Panc1 (cell line): ENCODE measurements around the gene UBAP2. TPM values are rescaled to one million over a fixed set of nuclear protein-coding genes. Genes with fewer than 3 reads are reported as not detected.
"Not testable (repeated sequence)": the region's sequence is repeated elsewhere in the genome, so short reads cannot be mapped to it uniquely, and the experiment has no call there.

Experiments used
- ATAC-seq: fragments of 200-7000 bp; cut with Tn5 transposase; 2 replicates; pipeline ENCODE4 v1.9.1; 2020; ENCODE audit warnings: mild to moderate bottlenecking, moderate library complexity
- BruUV-seq: library from RNA; stranded (reverse); fragments of 400-500 nt; replicated peaks from 2 replicates; lab custom pipeline; 2021; lab: Mats Ljungman, UMichigan
- CTCF ChIA-PET: fragments of 300-600 bp; sonication (Branson Sonifier 250); formaldehyde crosslinking; loops from one replicate; lab custom pipeline; 2022; ENCODE audit warnings: antibody characterized with exemption; lab: Charles Lee
- POLR2A ChIA-PET: fragments of 300-600 bp; sonication (Branson Sonifier 250); formaldehyde crosslinking; loops from one replicate; lab custom pipeline; 2022; ENCODE audit warnings: antibody characterized with exemption; lab: Charles Lee
- DNase-seq: peaks from one replicate; pipeline ENCODE4 v3.0.0-alpha.2; 2010; ENCODE audit warnings: low read depth, low spot score
- H3K27ac ChIP-seq: 2 replicates; pipeline ENCODE4 v1.5.1; 2011; ENCODE audit warnings: mild to moderate bottlenecking, low read length, inconsistent platforms
- H3K27me3 ChIP-seq: fragments of 200-500 bp; sonication (Bioruptor generic); 2 replicates; pipeline ENCODE4 v1.6.0; 2014; ENCODE audit warnings: low read length, inconsistent platforms; ENCODE audit not compliant: control insufficient read depth, insufficient read depth
- H3K36me3 ChIP-seq: fragments of 200-500 bp; sonication (Bioruptor generic); 2 replicates; pipeline ENCODE4 v1.5.1; 2014; ENCODE audit warnings: inconsistent platforms, mild to moderate bottlenecking, low read length, moderate library complexity; ENCODE audit not compliant: control insufficient read depth, insufficient read depth
- H3K4me1 ChIP-seq: 2 replicates; pipeline ENCODE4 v1.5.1; 2011; ENCODE audit warnings: inconsistent platforms, mild to moderate bottlenecking, low read length, moderate library complexity; ENCODE audit not compliant: control insufficient read depth, insufficient read depth
- H3K4me3 ChIP-seq, 2 experiments: 2 replicates each; pipeline ENCODE4 v1.5.1; 2011 to 2012; ENCODE audit warnings: low read depth in 2 of 2, low read length in 2 of 2, mild to moderate bottlenecking in 2 of 2, inconsistent platforms in 1 of 2, moderate library complexity in 1 of 2
- H3K9me3 ChIP-seq: fragments of 200-500 bp; sonication (Bioruptor generic); 2 replicates; pipeline ENCODE4 v1.5.1; 2014; ENCODE audit warnings: low read depth, mild to moderate bottlenecking, inconsistent platforms, low read length, moderate library complexity; ENCODE audit not compliant: control insufficient read depth, insufficient read depth
- POLR2AphosphoS5 ChIP-seq: IDR thresholded peaks from 2 replicates; pipeline ENCODE4 v1.6.1; 2012; ENCODE audit warnings: mild to moderate bottlenecking, low read depth, low read length, moderate library complexity
- SIN3A ChIP-seq: IDR thresholded peaks from 2 replicates; pipeline ENCODE4 v1.6.1; 2012; ENCODE audit warnings: low read depth, mild to moderate bottlenecking, low read length, moderate library complexity, borderline replicate concordance; ENCODE audit not compliant: insufficient read depth
- TCF7L2 ChIP-seq: IDR thresholded peaks from 2 replicates; pipeline ENCODE4 v1.6.1; 2011; ENCODE audit warnings: mild to moderate bottlenecking, low read depth, low read length, inconsistent platforms
- in situ Hi-C: cut with HindIII; loops from 2 replicates; pipeline ENCODE4 v1.10.0; 2016; ENCODE audit warnings: low sequenced_read_pairs, low pct_unique_long_range_greater_than_20kb
- intact Hi-C: fragments of 100-400 bp; cut with micrococcal nuclease; formaldehyde crosslinking; loops from one replicate; pipeline ENCODE4 v1.10.0; 2022; ENCODE audit not compliant: unreplicated experiment
- total RNA-seq: library from RNA; stranded (reverse); gene quantifications from one replicate; pipeline ENCODE4 v1.2.1, GENCODE V29; 2021; ENCODE audit not compliant: unreplicated experiment
- TF ChIP-seq, protein P1 (sequence below), 2 experiments: IDR thresholded peaks; 2 replicates each; pipeline ENCODE4 v1.6.1; 2011 to 2012; ENCODE audit warnings: low read depth in 2 of 2, control low read depth in 1 of 2, low read length in 1 of 2, mild to moderate bottlenecking in 1 of 2, moderate library complexity in 1 of 2; ENCODE audit not compliant: insufficient read depth in 1 of 2
- TF ChIP-seq, protein P2 (sequence below): fragments of 450-650 bp; IDR thresholded peaks from 2 replicates; pipeline ENCODE4 v1.5.1; 2017; ENCODE audit warnings: mild to moderate bottlenecking

UBAP2 gene
- total RNA-seq, 1 experiment from 2014 or later: 94.6 TPM

DNA sequence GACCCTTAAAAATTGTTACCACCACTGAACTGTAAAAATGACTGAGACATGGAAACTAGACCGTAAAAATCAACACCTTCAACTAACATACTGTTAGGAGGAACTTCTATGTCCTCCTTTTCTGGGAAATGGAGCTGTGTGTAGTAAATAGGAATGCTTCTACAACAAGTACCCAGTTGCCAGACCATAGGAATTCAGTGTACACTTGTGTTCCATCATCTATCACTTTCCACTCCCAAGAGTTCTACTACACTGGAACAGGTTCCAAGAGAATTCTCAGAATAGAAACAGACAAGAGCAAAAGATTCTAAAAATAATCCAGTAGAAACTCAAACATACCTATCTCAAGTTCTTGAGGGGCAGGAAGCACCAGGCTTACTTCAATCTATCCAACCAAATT lies 23.6 kb downstream of the UBAP2 start:
- no peak for ATAC-seq
- TF ChIP-seq SIN3A (no peak), POLR2AphosphoS5 (no peak), TCF7L2 (no peak)
- TF ChIP-seq, protein P1, sequence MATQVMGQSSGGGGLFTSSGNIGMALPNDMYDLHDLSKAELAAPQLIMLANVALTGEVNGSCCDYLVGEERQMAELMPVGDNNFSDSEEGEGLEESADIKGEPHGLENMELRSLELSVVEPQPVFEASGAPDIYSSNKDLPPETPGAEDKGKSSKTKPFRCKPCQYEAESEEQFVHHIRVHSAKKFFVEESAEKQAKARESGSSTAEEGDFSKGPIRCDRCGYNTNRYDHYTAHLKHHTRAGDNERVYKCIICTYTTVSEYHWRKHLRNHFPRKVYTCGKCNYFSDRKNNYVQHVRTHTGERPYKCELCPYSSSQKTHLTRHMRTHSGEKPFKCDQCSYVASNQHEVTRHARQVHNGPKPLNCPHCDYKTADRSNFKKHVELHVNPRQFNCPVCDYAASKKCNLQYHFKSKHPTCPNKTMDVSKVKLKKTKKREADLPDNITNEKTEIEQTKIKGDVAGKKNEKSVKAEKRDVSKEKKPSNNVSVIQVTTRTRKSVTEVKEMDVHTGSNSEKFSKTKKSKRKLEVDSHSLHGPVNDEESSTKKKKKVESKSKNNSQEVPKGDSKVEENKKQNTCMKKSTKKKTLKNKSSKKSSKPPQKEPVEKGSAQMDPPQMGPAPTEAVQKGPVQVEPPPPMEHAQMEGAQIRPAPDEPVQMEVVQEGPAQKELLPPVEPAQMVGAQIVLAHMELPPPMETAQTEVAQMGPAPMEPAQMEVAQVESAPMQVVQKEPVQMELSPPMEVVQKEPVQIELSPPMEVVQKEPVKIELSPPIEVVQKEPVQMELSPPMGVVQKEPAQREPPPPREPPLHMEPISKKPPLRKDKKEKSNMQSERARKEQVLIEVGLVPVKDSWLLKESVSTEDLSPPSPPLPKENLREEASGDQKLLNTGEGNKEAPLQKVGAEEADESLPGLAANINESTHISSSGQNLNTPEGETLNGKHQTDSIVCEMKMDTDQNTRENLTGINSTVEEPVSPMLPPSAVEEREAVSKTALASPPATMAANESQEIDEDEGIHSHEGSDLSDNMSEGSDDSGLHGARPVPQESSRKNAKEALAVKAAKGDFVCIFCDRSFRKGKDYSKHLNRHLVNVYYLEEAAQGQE (IDR thresholded peaks at IDR 0.05; ENCODE audit: insufficient read depth in 1 of 2, low read depth in 2 of 2, low read length in 1 of 2): no peak
- TF ChIP-seq, protein P2, sequence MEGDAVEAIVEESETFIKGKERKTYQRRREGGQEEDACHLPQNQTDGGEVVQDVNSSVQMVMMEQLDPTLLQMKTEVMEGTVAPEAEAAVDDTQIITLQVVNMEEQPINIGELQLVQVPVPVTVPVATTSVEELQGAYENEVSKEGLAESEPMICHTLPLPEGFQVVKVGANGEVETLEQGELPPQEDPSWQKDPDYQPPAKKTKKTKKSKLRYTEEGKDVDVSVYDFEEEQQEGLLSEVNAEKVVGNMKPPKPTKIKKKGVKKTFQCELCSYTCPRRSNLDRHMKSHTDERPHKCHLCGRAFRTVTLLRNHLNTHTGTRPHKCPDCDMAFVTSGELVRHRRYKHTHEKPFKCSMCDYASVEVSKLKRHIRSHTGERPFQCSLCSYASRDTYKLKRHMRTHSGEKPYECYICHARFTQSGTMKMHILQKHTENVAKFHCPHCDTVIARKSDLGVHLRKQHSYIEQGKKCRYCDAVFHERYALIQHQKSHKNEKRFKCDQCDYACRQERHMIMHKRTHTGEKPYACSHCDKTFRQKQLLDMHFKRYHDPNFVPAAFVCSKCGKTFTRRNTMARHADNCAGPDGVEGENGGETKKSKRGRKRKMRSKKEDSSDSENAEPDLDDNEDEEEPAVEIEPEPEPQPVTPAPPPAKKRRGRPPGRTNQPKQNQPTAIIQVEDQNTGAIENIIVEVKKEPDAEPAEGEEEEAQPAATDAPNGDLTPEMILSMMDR: no peak
- no TSS peak for BruUV-seq
- in situ Hi-C loops (no loop called here), intact Hi-C loops (no loop called here)
- no peak overlapping the region for H3K27ac ChIP-seq
- DNase-seq: no peak
- CTCF ChIA-PET: no interaction called here
- POLR2A ChIA-PET: no interaction called here
- peaks cover 3% of the 10 kb centered on the region; the same call in 1 of the 2 replicates for H3K36me3 ChIP-seq
- H3K4me3 ChIP-seq: no peak overlapping the region
- H3K27me3 ChIP-seq: no peaks in the 10 kb centered on the region
- H3K9me3 ChIP-seq: no peaks in the 10 kb centered on the region
- no peaks in the 10 kb centered on the region for H3K4me1 ChIP-seq

DNA sequence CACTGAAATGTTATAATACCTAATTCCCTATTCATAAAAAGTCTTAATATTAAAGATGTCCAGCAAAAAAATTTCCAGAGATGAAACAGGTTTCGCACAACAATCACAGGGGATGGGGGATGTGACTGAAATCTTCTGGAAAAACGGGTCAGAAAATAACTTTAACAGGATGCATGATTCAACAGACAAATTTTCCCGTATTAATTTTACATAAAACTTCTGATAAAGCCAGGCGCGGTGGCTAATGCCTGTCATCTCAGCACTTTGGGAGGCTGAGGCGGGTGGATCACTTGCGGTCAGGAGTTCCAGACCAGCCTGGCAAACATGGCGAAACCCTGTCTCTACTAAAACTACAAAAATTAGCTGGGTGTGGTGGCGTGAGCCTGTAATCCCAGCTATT lies 24.2 kb downstream of the UBAP2 start:
- H3K4me3 ChIP-seq, H3K27ac ChIP-seq, H3K36me3 ChIP-seq, DNase-seq, ATAC-seq, H3K4me1 ChIP-seq, intact Hi-C loops, in situ Hi-C loops, H3K9me3 ChIP-seq, H3K27me3 ChIP-seq, CTCF ChIA-PET, POLR2A ChIA-PET: not testable (repeated sequence)
- TSS peak; percentile 23 for BruUV-seq

DNA sequence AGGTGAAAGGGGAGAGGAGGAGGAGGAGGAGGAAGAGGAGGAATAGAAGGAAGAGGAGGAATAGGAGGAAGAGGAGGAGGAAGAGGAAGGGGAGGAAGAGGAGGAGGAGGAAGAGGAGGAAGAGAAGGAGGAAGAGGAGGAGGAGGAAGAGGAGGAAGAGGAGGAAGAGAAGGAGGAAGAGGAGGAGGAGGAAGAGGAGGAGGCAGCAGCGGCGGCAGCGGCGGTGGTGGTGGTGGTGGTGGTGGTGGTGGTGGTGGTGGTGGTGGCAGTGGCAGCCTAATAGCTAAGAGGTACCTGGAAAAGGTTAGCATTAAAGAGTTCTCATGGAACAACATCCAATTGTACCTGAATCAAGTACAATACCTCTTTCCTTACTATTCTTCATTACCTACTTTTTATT lies 32.5 kb downstream of the UBAP2 start:
- intact Hi-C loops (no loop called here), in situ Hi-C loops (no loop called here)
- Histone ChIP-seq H3K27me3 (no peaks in the 10 kb centered on the region), H3K27ac (no peak overlapping the region), H3K9me3 (no peaks in the 10 kb centered on the region), H3K4me1 (no peaks in the 10 kb centered on the region), H3K4me3 (no peak overlapping the region), H3K36me3 (peaks cover 13% of the 10 kb centered on the region; the same call in 1 of the 2 replicates)
- BruUV-seq: no TSS peak
- DNase-seq: no peak
- ChIA-PET POLR2A (no interaction called here), CTCF (no interaction called here)
- no peak for ATAC-seq
- TF ChIP-seq SIN3A (no peak), POLR2AphosphoS5 (no peak), TCF7L2 (no peak)
- TF ChIP-seq, protein P1 (IDR thresholded peaks at IDR 0.05; ENCODE audit: insufficient read depth in 1 of 2, low read depth in 2 of 2, low read length in 1 of 2): no peak
- TF ChIP-seq, protein P2: no peak
